MCF 10A (cell line): ENCODE results near the gene MAP1LC3B. TPM values are rescaled to one million over a fixed set of nuclear protein-coding genes. Genes with fewer than 3 reads are reported as not detected.

Source experiments
- BruUV-seq: library from RNA; stranded (reverse); fragments of 400-500 nt; replicated peaks from 2 replicates; lab custom pipeline; 2021; lab: Mats Ljungman, UMichigan
- CTCF ChIA-PET: fragments of 300-600 bp; sonication (Branson Sonifier 250); formaldehyde crosslinking; extraction: SDS; loops from one replicate; lab custom pipeline; 2021; ENCODE audit warnings: antibody characterized with exemption, inconsistent platforms; lab: Yijun Ruan, JAX
- POLR2A ChIA-PET: fragments of 300-600, 350-650 bp; sonication (Branson Sonifier 250); formaldehyde crosslinking; extraction: SDS; loops from one replicate; lab custom pipeline; 2020; ENCODE audit warnings: antibody characterized with exemption, inconsistent platforms; lab: Yijun Ruan, JAX
- DNase-seq: peaks from one replicate; pipeline ENCODE4 v3.0.0-alpha.2; 2018; ENCODE audit not compliant: unreplicated experiment
- H3K27ac Mint-ChIP-seq: one replicate; pipeline ENCODE4 v1.8.0; 2022; ENCODE audit warnings: mild to moderate bottlenecking, low read depth, mixed read lengths; ENCODE audit not compliant: unreplicated experiment
- H3K27me3 Mint-ChIP-seq: one replicate; pipeline ENCODE4 v1.8.0; 2022; ENCODE audit warnings: mixed read lengths; ENCODE audit not compliant: insufficient read depth, unreplicated experiment
- H3K36me3 Mint-ChIP-seq: one replicate; pipeline ENCODE4 v1.8.0; 2022; ENCODE audit warnings: mild to moderate bottlenecking, moderate library complexity, mixed read lengths; ENCODE audit not compliant: insufficient read depth, unreplicated experiment
- H3K4me1 Mint-ChIP-seq: one replicate; pipeline ENCODE4 v1.8.0; 2022; ENCODE audit warnings: mixed read lengths; ENCODE audit not compliant: insufficient read depth, unreplicated experiment
- H3K4me3 Mint-ChIP-seq: one replicate; pipeline ENCODE4 v1.8.0; 2022; ENCODE audit warnings: mild to moderate bottlenecking, moderate library complexity, mixed read lengths; ENCODE audit not compliant: unreplicated experiment
- H3K9me3 Mint-ChIP-seq: one replicate; pipeline ENCODE4 v1.8.0; 2022; ENCODE audit warnings: mixed read lengths; ENCODE audit not compliant: unreplicated experiment
- CTCF ChIP-seq: fragments of 200-600 bp; IDR thresholded peaks from one replicate; pipeline ENCODE4 v1.8.0; 2022; ENCODE audit warnings: antibody characterized with exemption, mild to moderate bottlenecking; ENCODE audit not compliant: unreplicated experiment
- intact Hi-C: fragments of 100-400 bp; cut with micrococcal nuclease; formaldehyde crosslinking; loops from 2 replicates; pipeline ENCODE4 v1.14.1; 2022
- total RNA-seq: library from RNA; stranded (reverse); gene quantifications from 2 replicates; pipeline ENCODE4 v1.2.3, GENCODE V29; 2022

Gene MAP1LC3B
- total RNA-seq, 1 experiment from 2014 or later = 271 TPM

GRCh38 chr16:87346517-87347060 lies 45.5 kb upstream of the MAP1LC3B start:
- TF ChIP-seq CTCF = no peak
- Mint-ChIP-seq H3K36me3 (peaks cover 71% of the 10 kb centered on the region), H3K4me1 (no peaks in the 10 kb centered on the region), H3K27me3 (no peaks in the 10 kb centered on the region), H3K27ac (no peak overlapping the region), H3K4me3 (no peak overlapping the region), H3K9me3 (no peaks in the 10 kb centered on the region)
- DNase-seq = no peak
- no TSS peak for BruUV-seq
- CTCF ChIA-PET = no interaction called here
- intact Hi-C loops = no loop called here
- POLR2A ChIA-PET = no interaction called here

GRCh38 chr16:87347932-87348615 lies 44.1 kb upstream of the MAP1LC3B start:
- CTCF ChIA-PET = interaction anchor here (0.6 to 1.1 kb wide), 5 partner anchors 19 to 1738 kb away, joined by 3 to 7 read pairs (median 3); no protein-coding TSS in a partner anchor
- Mint-ChIP-seq H3K27ac (no peak overlapping the region), H3K36me3 (peaks cover 61% of the 10 kb centered on the region), H3K4me1 (no peaks in the 10 kb centered on the region), H3K27me3 (no peaks in the 10 kb centered on the region), H3K9me3 (no peaks in the 10 kb centered on the region), H3K4me3 (no peak overlapping the region)
- no peak for TF ChIP-seq CTCF
- DNase-seq = no peak
- no TSS peak for BruUV-seq
- POLR2A ChIA-PET = no interaction called here
- intact Hi-C loops = no loop called here

GRCh38 chr16:87348616-87349157 lies 43.4 kb upstream of the MAP1LC3B start:
- CTCF ChIA-PET = interaction anchor here (0.9 kb wide), 1 partner anchor 286 kb away, joined by 3 read pairs; no protein-coding TSS in a partner anchor
- H3K27ac Mint-ChIP-seq = no peak overlapping the region
- intact Hi-C loops = no loop called here
- peaks cover 59% of the 10 kb centered on the region for H3K36me3 Mint-ChIP-seq
- TF ChIP-seq CTCF = no peak
- POLR2A ChIA-PET = interaction anchor here (2.8 kb wide), 1 partner anchor 35 kb away, joined by 8 read pairs; the partner anchor contains the start of gene FBXO31
- no peaks in the 10 kb centered on the region for H3K9me3 Mint-ChIP-seq
- no peak for DNase-seq
- BruUV-seq = no TSS peak
- H3K4me3 Mint-ChIP-seq = no peak overlapping the region
- no peaks in the 10 kb centered on the region for H3K4me1 Mint-ChIP-seq
- H3K27me3 Mint-ChIP-seq = no peaks in the 10 kb centered on the region

- H3K27me3 Mint-ChIP-seq = no peaks in the 10 kb centered on the region
- intact Hi-C loops = no loop called here
- no peak for TF ChIP-seq CTCF
- no TSS peak for BruUV-seq
- ChIA-PET CTCF (interaction anchor here (0.6 to 0.7 kb wide), 2 partner anchors 203 to 833 kb away, joined by 3 read pairs; no protein-coding TSS in a partner anchor), POLR2A (interaction anchor here (2.8 kb wide), 1 partner anchor 34 kb away, joined by 8 read pairs; the partner anchor contains the start of gene FBXO31)
- peaks cover 63% of the 10 kb centered on the region for H3K36me3 Mint-ChIP-seq
- DNase-seq = no peak
- no peaks in the 10 kb centered on the region for H3K9me3 Mint-ChIP-seq
- no peaks in the 10 kb centered on the region for H3K4me1 Mint-ChIP-seq
- H3K27ac Mint-ChIP-seq = no peak overlapping the region
- H3K4me3 Mint-ChIP-seq = no peak overlapping the region
Measured at GRCh38 chr16:87350031-87350430, 42.1 kb upstream of the MAP1LC3B start.
